ENCODE data around the gene CKS1B. TPM values are rescaled to one million over a fixed set of nuclear protein-coding genes. Genes with fewer than 3 reads are reported as not detected.

The CKS1B gene
- total and polyA plus RNA-seq, 9 of the 15 experiments (the other 6 are each of a cell fraction or from before 2014, with no cell fraction given), result 215 to 1,103 (median 460) TPM

DNA sequence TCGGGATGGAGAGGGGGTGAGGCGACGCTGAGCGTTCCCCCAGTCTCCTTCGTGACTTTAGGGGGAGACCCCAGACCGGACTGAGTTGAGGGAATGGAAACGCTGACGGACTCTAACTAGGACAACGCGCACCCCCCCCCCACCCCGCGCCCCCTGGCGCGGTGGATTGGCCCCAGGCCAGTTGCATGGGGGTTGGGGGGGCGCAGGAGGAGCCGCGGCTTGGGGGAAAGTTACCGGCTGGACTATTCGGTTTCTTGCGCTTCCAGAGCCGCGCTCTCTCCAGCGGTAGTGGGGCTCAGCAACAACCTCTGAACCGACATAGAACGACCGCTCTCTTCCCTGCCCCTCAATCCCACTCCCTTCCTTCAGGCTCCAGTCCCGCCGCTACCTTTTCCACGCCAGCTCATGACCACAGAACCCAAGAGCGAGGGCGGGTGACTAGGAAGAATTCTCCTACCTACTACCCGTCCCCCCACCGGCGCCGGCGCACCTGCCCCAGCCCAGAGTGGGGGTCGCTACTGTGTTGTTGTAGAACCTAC, 28.8 kb downstream of the CKS1B start (continued):
- TF ChIP-seq ZC3H4 (CRISPR knock-in tag; IDR thresholded peaks at IDR 0.05; ENCODE audit: borderline replicate concordance) (0 out of 2 replicates have a peak, but pooled peaks have one; percentile 68), HDAC3 (IDR thresholded peaks at IDR 0.05; ENCODE audit: borderline replicate concordance, partially characterized antibody) (no peak), ZNF280A (IDR thresholded peaks at IDR 0.05; ENCODE audit: low read depth, partially characterized antibody) (no peak), CHD1 (IDR thresholded peaks at IDR 0.05; ENCODE audit: low read length) (no peak), CBX3 (IDR thresholded peaks at IDR 0.05; ENCODE audit: borderline replicate concordance in 1 of 2, low read length in 2 of 2) (no peak), JUNB (CRISPR knock-in tag; conservative IDR thresholded peaks at IDR 0.05) (no peak), PHTF2 (CRISPR knock-in tag; IDR thresholded peaks at IDR 0.05) (no peak), TAF1 (IDR thresholded peaks at IDR 0.05; ENCODE audit: control insufficient read depth, extremely low read depth, insufficient read depth, low read length, severe bottlenecking) (peak; percentile 41), PRPF4 (IDR thresholded peaks at IDR 0.05; ENCODE audit: insufficient read depth, low read depth, low read length, poor library complexity, severe bottlenecking) (no peak), MECOM (CRISPR knock-in tag; IDR thresholded peaks at IDR 0.05) (no peak), TRIM25 (IDR thresholded peaks at IDR 0.05; ENCODE audit: borderline replicate concordance) (no peak), HNRNPK (IDR thresholded peaks at IDR 0.05; ENCODE audit: low read depth, low read length, poor library complexity, severe bottlenecking) (no peak), FOS (IDR thresholded peaks at IDR 0.05; ENCODE audit: extremely low read depth, insufficient read length) (no peak), BCLAF1 (IDR thresholded peaks at IDR 0.05; ENCODE audit: borderline replicate concordance in 1 of 2, control insufficient read depth in 1 of 2, low read depth in 2 of 2, low read length in 1 of 2) (no peak), ZFX (CRISPR knock-in tag; IDR thresholded peaks at IDR 0.05) (no peak), SMAD4 (CRISPR knock-in tag; conservative IDR thresholded peaks at IDR 0.05) (no peak), ZNF3 (CRISPR knock-in tag; IDR thresholded peaks at IDR 0.05) (no peak), KLF10 (CRISPR knock-in tag; IDR thresholded peaks at IDR 0.05) (no peak), HES1 (IDR thresholded peaks at IDR 0.05; ENCODE audit: low read depth) (no peak)
- TF ChIP-seq, protein P1, sequence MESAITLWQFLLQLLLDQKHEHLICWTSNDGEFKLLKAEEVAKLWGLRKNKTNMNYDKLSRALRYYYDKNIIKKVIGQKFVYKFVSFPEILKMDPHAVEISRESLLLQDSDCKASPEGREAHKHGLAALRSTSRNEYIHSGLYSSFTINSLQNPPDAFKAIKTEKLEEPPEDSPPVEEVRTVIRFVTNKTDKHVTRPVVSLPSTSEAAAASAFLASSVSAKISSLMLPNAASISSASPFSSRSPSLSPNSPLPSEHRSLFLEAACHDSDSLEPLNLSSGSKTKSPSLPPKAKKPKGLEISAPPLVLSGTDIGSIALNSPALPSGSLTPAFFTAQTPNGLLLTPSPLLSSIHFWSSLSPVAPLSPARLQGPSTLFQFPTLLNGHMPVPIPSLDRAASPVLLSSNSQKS (CRISPR knock-in tag; IDR thresholded peaks at IDR 0.05), result no peak
